Activated CD8-positive, alpha-beta memory T cell treated with anti-CD3 and anti-CD28 coated beads, Interleukin-2, amount 50 U/mL, for 4 hours (primary cell): ENCODE data around the gene FZD10.

Experiments used
- DNase-seq: peaks from one replicate; pipeline ENCODE4 v3.0.0-alpha.2; 2020

FZD10 gene

GRCh38 chr12:130162267-130162666 is at the start of gene FZD10:
FZD10 (plus strand) TSS chr12:130162464; CDS start chr12:130162943, 479 bp downstream.
- DNase-seq: no peak

GRCh38 chr12:130114952-130115351 is 47.3 kb upstream of the FZD10 start:
- no peak for DNase-seq

- no peak for DNase-seq
Observed at GRCh38 chr12:130115646-130116045, 46.6 kb upstream of the FZD10 start.

- DNase-seq: no peak
Observed at GRCh38 chr12:130116791-130117190, 45.5 kb upstream of the FZD10 start.

- no peak for DNase-seq
Observed at GRCh38 chr12:130117233-130117632, 45.0 kb upstream of the FZD10 start.

- no peak for DNase-seq
Observed at GRCh38 chr12:130117701-130118100, 44.6 kb upstream of the FZD10 start.

- no peak for DNase-seq
Observed at GRCh38 chr12:130118181-130118580, 44.1 kb upstream of the FZD10 start.

GRCh38 chr12:130119241-130119861 is 42.9 kb upstream of the FZD10 start:
- DNase-seq: no peak

- DNase-seq: no peak
Observed at GRCh38 chr12:130120012-130120805, 42.1 kb upstream of the FZD10 start.

GRCh38 chr12:130121226-130122000 is 40.9 kb upstream of the FZD10 start:
- no peak for DNase-seq

GRCh38 chr12:130122356-130122755 is 39.9 kb upstream of the FZD10 start:
- no peak for DNase-seq

- DNase-seq: no peak
Observed at GRCh38 chr12:130124106-130124505, 38.2 kb upstream of the FZD10 start.

GRCh38 chr12:130124605-130125244 is 37.5 kb upstream of the FZD10 start:
- DNase-seq: no peak

- no peak for DNase-seq
Observed at GRCh38 chr12:130126023-130126432, 36.2 kb upstream of the FZD10 start.

GRCh38 chr12:130127532-130127911 is 34.7 kb upstream of the FZD10 start:
- no peak for DNase-seq

GRCh38 chr12:130127912-130128789 is 34.1 kb upstream of the FZD10 start:
- DNase-seq: no peak

- DNase-seq: no peak
Observed at GRCh38 chr12:130128790-130129735, 33.2 kb upstream of the FZD10 start.

GRCh38 chr12:130130346-130130745 is 31.9 kb upstream of the FZD10 start:
- DNase-seq: no peak

GRCh38 chr12:130131025-130131424 is 31.2 kb upstream of the FZD10 start:
- no peak for DNase-seq

- DNase-seq: no peak
Observed at GRCh38 chr12:130131801-130132200, 30.5 kb upstream of the FZD10 start.
